ENCODE measurements around the gene TJP2. TPM values are rescaled to one million over a fixed set of nuclear protein-coding genes. Genes with fewer than 3 reads are reported as not detected.
"Not testable (repeated sequence)": the region's sequence is repeated elsewhere in the genome, so short reads cannot be mapped to it uniquely, and the experiment has no call there.

TJP2 gene
- total RNA-seq, 2 donors from 2014 or later: 46.3 to 51.7 TPM

DNA sequence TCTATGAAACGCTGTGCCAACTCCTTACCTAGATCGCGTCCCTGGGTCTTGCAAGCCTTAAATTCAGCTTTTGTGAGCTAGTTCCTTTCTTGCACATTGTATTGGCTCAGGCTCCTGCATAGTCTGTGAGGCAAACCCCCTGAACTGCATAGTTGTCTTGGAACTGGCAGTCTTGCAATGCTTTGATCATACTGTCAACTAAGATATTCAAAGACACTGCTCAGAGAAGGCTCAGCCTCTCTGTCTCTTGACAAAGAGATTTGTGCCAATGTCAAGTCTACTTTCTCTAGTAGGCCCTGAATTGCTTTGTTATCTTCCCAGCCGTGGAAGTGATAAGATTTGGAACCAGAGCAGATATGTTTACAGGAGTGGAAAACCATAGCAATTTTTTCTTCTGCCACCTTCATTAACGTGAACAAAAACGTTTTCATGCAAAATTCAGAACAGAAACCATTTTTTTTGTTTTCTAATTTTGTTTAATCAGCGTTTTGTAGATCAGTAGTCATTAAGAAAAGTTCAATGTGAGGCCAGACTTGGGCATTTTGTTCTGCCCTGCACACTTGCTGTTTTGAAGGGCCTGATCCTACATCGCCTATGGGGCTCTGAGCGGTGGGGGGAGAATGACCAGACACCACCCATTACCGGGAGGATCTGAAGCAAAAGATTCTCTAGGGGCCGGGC lies 123.4 kb downstream of the TJP2 start:
- DNase-seq (ENCODE audit: low spot score): no peak
- Histone ChIP-seq H3K36me3 (no peaks in the 10 kb centered on the region), H3K27me3 (no peaks in the 10 kb centered on the region), H3K4me1 (peaks cover 0 to 12% of the 10 kb centered on the region in 2 donors), H3K4me3 (no peak overlapping the region), H3K27ac (peak overlapping the region in 1 of 2 donors; percentile 45), H3K9me3 (no peaks in the 10 kb centered on the region)
- no peak for TF ChIP-seq CTCF (IDR thresholded peaks at IDR 0.05)

- Histone ChIP-seq H3K27ac (no peak overlapping the region), H3K4me3 (no peak overlapping the region), H3K27me3 (no peaks in the 10 kb centered on the region), H3K9me3 (no peaks in the 10 kb centered on the region), H3K36me3 (no peaks in the 10 kb centered on the region), H3K4me1 (peaks cover 0 to 12% of the 10 kb centered on the region in 2 donors)
- TF ChIP-seq CTCF (IDR thresholded peaks at IDR 0.05): no peak
- no peak for DNase-seq (ENCODE audit: low spot score)
Measured at GRCh38 chr9:69299315-69299714, 125.2 kb downstream of the TJP2 start.

GRCh38 chr9:69299826-69300225 lies 125.7 kb downstream of the TJP2 start:
- no peak overlapping the region for H3K27ac ChIP-seq
- no peaks in the 10 kb centered on the region for H3K9me3 ChIP-seq
- H3K4me1 ChIP-seq: peaks cover 0 to 12% of the 10 kb centered on the region in 2 donors
- H3K27me3 ChIP-seq: no peaks in the 10 kb centered on the region
- no peak overlapping the region for H3K4me3 ChIP-seq
- no peaks in the 10 kb centered on the region for H3K36me3 ChIP-seq
- no peak for TF ChIP-seq CTCF (IDR thresholded peaks at IDR 0.05)
- DNase-seq (ENCODE audit: low spot score): no peak

GRCh38 chr9:69303331-69303730 lies 129.3 kb downstream of the TJP2 start:
- Histone ChIP-seq H3K36me3 (no peaks in the 10 kb centered on the region), H3K4me3 (no peak overlapping the region), H3K4me1 (peaks cover 0 to 9% of the 10 kb centered on the region in 2 donors), H3K9me3 (no peaks in the 10 kb centered on the region), H3K27ac (no peak overlapping the region), H3K27me3 (no peaks in the 10 kb centered on the region)
- DNase-seq (ENCODE audit: low spot score): no peak
- no peak for TF ChIP-seq CTCF (IDR thresholded peaks at IDR 0.05)

- H3K27ac ChIP-seq; H3K4me3 ChIP-seq; H3K4me1 ChIP-seq; H3K27me3 ChIP-seq; H3K36me3 ChIP-seq; DNase-seq (ENCODE audit: low spot score); H3K9me3 ChIP-seq: not testable (repeated sequence)
Measured at GRCh38 chr9:69306895-69307445, 132.9 kb downstream of the TJP2 start.

- no peak for TF ChIP-seq CTCF (IDR thresholded peaks at IDR 0.05)
- Histone ChIP-seq H3K4me3 (no peak overlapping the region), H3K27ac (peak overlapping the region in 1 of 2 donors; percentile 65), H3K36me3 (no peaks in the 10 kb centered on the region), H3K9me3 (no peaks in the 10 kb centered on the region), H3K27me3 (no peaks in the 10 kb centered on the region), H3K4me1 (peaks cover 0 to 10% of the 10 kb centered on the region in 2 donors)
- DNase-seq (ENCODE audit: low spot score): no peak
Measured at GRCh38 chr9:69307446-69308205, 133.5 kb downstream of the TJP2 start.
